Measurements from ENCODE around the gene RND3. TPM values are rescaled to one million over a fixed set of nuclear protein-coding genes. Genes with fewer than 3 reads are reported as not detected.

Gene RND3
- polyA plus RNA-seq, 2 of the 4 experiments (the other 2 are of a cell fraction): 56.8 to 137 TPM

GRCh38 chr2:150476286-150476685 lies 11.2 kb downstream of the RND3 start:
- no peak for TF ChIP-seq GATA3 (IDR thresholded peaks at IDR 0.05; ENCODE audit: borderline replicate concordance)
- TF ChIP-seq MAX (IDR thresholded peaks at IDR 0.05): 0 out of 2 replicates have a peak, but pooled peaks have one; percentile 14
- CTCF ChIA-PET: interaction anchor here (1.0 kb wide), 1 partner anchor 20 kb away, joined by 3 read pairs; no protein-coding TSS in a partner anchor
- H3K4me2 ChIP-seq: peak overlapping the region; percentile 97
- WGBS (ENCODE audit: missing lambda C conversion rate): 40% methylated on average over 4 of the region's 4 CpGs
- H3K9me3 ChIP-seq: no peaks in the 10 kb centered on the region
- POLR2A ChIA-PET: interaction anchor here (0.8 to 1.9 kb wide), 3 partner anchors 9 to 881 kb away, joined by 3 to 7 read pairs (median 3); no protein-coding TSS in a partner anchor
- peak overlapping the region; percentile 36 to 74; a peak in 5 of 6 replicates for H3K27ac ChIP-seq
- no peak overlapping the region for H3K4me3 ChIP-seq
- FAIRE-seq: no peak
- DNase-seq (ENCODE audit: low read depth in 1 of 2, low spot score in 1 of 2): no peak
- peak in 1 of 2 experiments; percentile 6; a peak in 1 of 6 replicates for ATAC-seq
- H3K4me1 ChIP-seq: peaks cover 100% of the 10 kb centered on the region

GRCh38 chr2:150475479-150476250 lies 11.8 kb downstream of the RND3 start:
- Histone ChIP-seq H3K4me3 (no peak overlapping the region; the same call in 2 of the 3 replicates), H3K27ac (peak overlapping the region; percentile 36 to 74; a peak in 4 of 6 replicates), H3K4me2 (peak overlapping the region; percentile 97), H3K9me3 (no peaks in the 10 kb centered on the region), H3K4me1 (peaks cover 100% of the 10 kb centered on the region)
- no peak for ATAC-seq
- TF ChIP-seq MAX (IDR thresholded peaks at IDR 0.05) (no peak), POLR2A (IDR thresholded peaks at IDR 0.05; ENCODE audit: low read length) (no peak), HOXB13 (CRISPR knock-in tag; IDR thresholded peaks at IDR 0.05; ENCODE audit: low read depth) (no peak), RFX5 (IDR thresholded peaks at IDR 0.05) (no peak), POLR2AphosphoS2 (conservative IDR thresholded peaks at IDR 0.05; ENCODE audit: low read length) (no peak), SMC3 (IDR thresholded peaks at IDR 0.05) (no peak), ZSCAN20 (CRISPR knock-in tag; IDR thresholded peaks at IDR 0.05) (no peak), ZC3H11A (IDR thresholded peaks at IDR 0.05) (no peak), KDM5A (IDR thresholded peaks at IDR 0.05) (no peak)
- no peak for DNase-seq (ENCODE audit: low read depth in 1 of 2, low spot score in 1 of 2)
- WGBS (ENCODE audit: missing lambda C conversion rate): 53% methylated on average over 6 of the region's 6 CpGs
- ChIA-PET CTCF (interaction anchor here (1.0 to 1.4 kb wide), 2 partner anchors 21 to 879 kb away, joined by 3 read pairs; no protein-coding TSS in a partner anchor), POLR2A (interaction anchor here (0.9 to 1.9 kb wide), 2 partner anchors 9 to 11 kb away, joined by 3 to 7 read pairs; no protein-coding TSS in a partner anchor)
- FAIRE-seq: no peak

GRCh38 chr2:150474326-150475074 lies 13.0 kb downstream of the RND3 start:
- WGBS (ENCODE audit: missing lambda C conversion rate): 65% methylated on average over 4 of the region's 4 CpGs
- TF ChIP-seq POLR2A (IDR thresholded peaks at IDR 0.05; ENCODE audit: low read length) (no peak), BCL3 (IDR thresholded peaks at IDR 0.05) (0 out of 3 replicates have a peak, but pooled peaks have one; percentile 10)
- Histone ChIP-seq H3K27ac (peak overlapping the region; percentile 32 to 40; a peak in 5 of 6 replicates), H3K4me1 (peaks cover 99% of the 10 kb centered on the region), H3K9me3 (no peaks in the 10 kb centered on the region), H3K4me3 (no peak overlapping the region), H3K4me2 (peak overlapping the region; percentile 97)
- no peak for FAIRE-seq
- POLR2A ChIA-PET: interaction anchor here (0.8 kb wide), 1 partner anchor 12 kb away, joined by 3 read pairs; no protein-coding TSS in a partner anchor
- DNase-seq (ENCODE audit: low read depth in 1 of 2, low spot score in 1 of 2): no peak
- CTCF ChIA-PET: interaction anchor here (1.0 to 1.4 kb wide), 2 partner anchors 765 to 877 kb away, joined by 3 to 4 read pairs; no protein-coding TSS in a partner anchor
- ATAC-seq: no peak

- POLR2A ChIA-PET: interaction anchor here (0.8 kb wide), 1 partner anchor 13 kb away, joined by 3 read pairs; no protein-coding TSS in a partner anchor
- H3K9me3 ChIP-seq: no peaks in the 10 kb centered on the region
- peak overlapping the region; percentile 0 to 40; a peak in 2 of 6 replicates for H3K27ac ChIP-seq
- WGBS (ENCODE audit: missing lambda C conversion rate): 79% methylated on average over 3 of the region's 3 CpGs
- DNase-seq (ENCODE audit: low read depth in 1 of 2, low spot score in 1 of 2): no peak
- 0 out of 2 replicates have a peak, but pooled peaks have one; percentile 25 for TF ChIP-seq TP53 (CRISPR knock-in tag; IDR thresholded peaks at IDR 0.05)
- no peak for TF ChIP-seq HOXA7 (CRISPR knock-in tag; IDR thresholded peaks at IDR 0.05)
- FAIRE-seq: no peak
- H3K4me2 ChIP-seq: peak overlapping the region; percentile 97
- H3K4me1 ChIP-seq: peaks cover 99% of the 10 kb centered on the region
- no peak overlapping the region; the same call in 2 of the 3 replicates for H3K4me3 ChIP-seq
- ATAC-seq: peak; percentile 3 to 6; a peak in 2 of 6 replicates
- CTCF ChIA-PET: interaction anchor here (1.0 kb wide), 1 partner anchor 765 kb away, joined by 4 read pairs; no protein-coding TSS in a partner anchor
Measured at GRCh38 chr2:150473767-150474166, 13.7 kb downstream of the RND3 start.
